Testis (tissue), 3 donors: ENCODE results near the gene TCF7L2. TPM values are rescaled to one million over a fixed set of nuclear protein-coding genes. Genes with fewer than 3 reads are reported as not detected.

Experiments used
- DNase-seq: peaks from one replicate; pipeline ENCODE4 v3.0.0-alpha.2; 2019
- H3K27ac ChIP-seq, 2 donors: fragments of 200-600 bp; sonication (generic); one replicate each; pipeline ENCODE4 v1.5.1; 2019
- H3K27me3 ChIP-seq: fragments of 200-600 bp; sonication (generic); one replicate; pipeline ENCODE4 v1.5.1; 2019
- H3K36me3 ChIP-seq: fragments of 200-600 bp; sonication (generic); one replicate; pipeline ENCODE4 v1.5.1; 2017; ENCODE audit warnings: low read depth; ENCODE audit errors: missing control alignments
- H3K4me1 ChIP-seq: fragments of 200-600 bp; sonication (generic); one replicate; pipeline ENCODE4 v1.5.1; 2019
- H3K4me3 ChIP-seq, 2 donors: fragments of 200-600 bp; sonication (generic); one replicate each; pipeline ENCODE4 v1.5.1; 2017 to 2019
- H3K9me3 ChIP-seq: fragments of 200-600 bp; sonication (generic); one replicate; pipeline ENCODE4 v1.5.1; 2017
- POLR2A ChIP-seq: fragments of 450-650 bp; IDR thresholded peaks from one replicate; pipeline ENCODE4 v1.6.1; 2017; ENCODE audit warnings: antibody characterized with exemption, mild to moderate bottlenecking, moderate library complexity
- WGBS, 2 donors: methylation state at CpG; one replicate each; pipeline ENCODE4 v1.1.5; 2018; 5-methylcytosine and 5-hydroxymethylcytosine counted together
- intact Hi-C: fragments of 100-400 bp; cut with DNase I; formaldehyde crosslinking; loops from one replicate; pipeline ENCODE4 v1.15.1; 2023; ENCODE audit warnings: low total_unique reads
- polyA plus RNA-seq: library from polyadenylated mRNA; stranded (reverse); fragments of 350-450 nt; fragmentation: Illumina TruSeq; extraction: RNeasy Lipid Tissue Mini Kit (QIAGEN cat#74804); gene quantifications from one replicate; pipeline ENCODE4 v1.2.3, GENCODE V29; 2014; ENCODE audit warnings: low read depth, low replicate concordance; ENCODE audit not compliant: insufficient read depth
- total RNA-seq, 2 donors: library from RNA; depleted of rRNA; stranded (reverse); fragments of >200 nt; gene quantifications; one replicate each; pipeline ENCODE4 v1.2.3, GENCODE V29; 2016
- TF ChIP-seq, protein P1 (sequence below), 3 experiments: fragments of 450-650 bp in 2 of 3; fragments of 200-600 bp in 1 of 3; sonication (generic) in 1 of 3; IDR thresholded peaks; one replicate each; pipeline ENCODE4 v1.5.1; 2016 to 2019; ENCODE audit warnings: antibody characterized with exemption in 3 of 3, mild to moderate bottlenecking in 2 of 3, moderate library complexity in 1 of 3

Gene TCF7L2
- total and polyA plus RNA-seq, 3 donors from 2014 or later: 18.5 to 25.4 (median 23.3) TPM

DNA sequence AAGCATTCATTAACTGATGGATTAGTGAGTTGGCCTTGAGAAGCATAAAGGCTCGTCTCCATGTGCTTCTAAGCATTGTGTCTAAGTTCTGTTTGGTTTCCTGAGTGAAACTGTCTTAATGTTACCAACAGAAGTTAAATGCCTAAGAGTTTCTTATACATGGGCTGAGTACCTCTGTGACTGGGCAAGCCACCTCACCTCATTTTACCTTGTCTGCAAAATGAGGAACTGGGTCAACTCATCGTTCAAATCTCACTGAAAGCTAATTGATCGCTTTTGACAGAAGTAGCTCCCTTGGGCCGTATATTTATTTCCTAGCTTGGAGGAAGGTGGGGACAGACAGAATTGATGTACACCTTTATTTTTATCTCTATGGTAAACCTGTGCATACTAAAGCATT, 88.9 kb downstream of the TCF7L2 start:
- H3K9me3 ChIP-seq: no peaks in the 10 kb centered on the region
- TF ChIP-seq, protein P1, sequence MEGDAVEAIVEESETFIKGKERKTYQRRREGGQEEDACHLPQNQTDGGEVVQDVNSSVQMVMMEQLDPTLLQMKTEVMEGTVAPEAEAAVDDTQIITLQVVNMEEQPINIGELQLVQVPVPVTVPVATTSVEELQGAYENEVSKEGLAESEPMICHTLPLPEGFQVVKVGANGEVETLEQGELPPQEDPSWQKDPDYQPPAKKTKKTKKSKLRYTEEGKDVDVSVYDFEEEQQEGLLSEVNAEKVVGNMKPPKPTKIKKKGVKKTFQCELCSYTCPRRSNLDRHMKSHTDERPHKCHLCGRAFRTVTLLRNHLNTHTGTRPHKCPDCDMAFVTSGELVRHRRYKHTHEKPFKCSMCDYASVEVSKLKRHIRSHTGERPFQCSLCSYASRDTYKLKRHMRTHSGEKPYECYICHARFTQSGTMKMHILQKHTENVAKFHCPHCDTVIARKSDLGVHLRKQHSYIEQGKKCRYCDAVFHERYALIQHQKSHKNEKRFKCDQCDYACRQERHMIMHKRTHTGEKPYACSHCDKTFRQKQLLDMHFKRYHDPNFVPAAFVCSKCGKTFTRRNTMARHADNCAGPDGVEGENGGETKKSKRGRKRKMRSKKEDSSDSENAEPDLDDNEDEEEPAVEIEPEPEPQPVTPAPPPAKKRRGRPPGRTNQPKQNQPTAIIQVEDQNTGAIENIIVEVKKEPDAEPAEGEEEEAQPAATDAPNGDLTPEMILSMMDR (IDR thresholded peaks at IDR 0.05): no peak
- no peak for TF ChIP-seq POLR2A
- H3K27ac ChIP-seq: no peak overlapping the region
- H3K4me3 ChIP-seq: no peak overlapping the region
- H3K4me1 ChIP-seq: no peaks in the 10 kb centered on the region
- H3K36me3 ChIP-seq: no peaks in the 10 kb centered on the region
- intact Hi-C loops: no loop called here
- WGBS, 2 donors: 86 to 87% methylated on average over 4 of the region's 4 CpGs
- no peaks in the 10 kb centered on the region for H3K27me3 ChIP-seq
- no peak for DNase-seq

DNA sequence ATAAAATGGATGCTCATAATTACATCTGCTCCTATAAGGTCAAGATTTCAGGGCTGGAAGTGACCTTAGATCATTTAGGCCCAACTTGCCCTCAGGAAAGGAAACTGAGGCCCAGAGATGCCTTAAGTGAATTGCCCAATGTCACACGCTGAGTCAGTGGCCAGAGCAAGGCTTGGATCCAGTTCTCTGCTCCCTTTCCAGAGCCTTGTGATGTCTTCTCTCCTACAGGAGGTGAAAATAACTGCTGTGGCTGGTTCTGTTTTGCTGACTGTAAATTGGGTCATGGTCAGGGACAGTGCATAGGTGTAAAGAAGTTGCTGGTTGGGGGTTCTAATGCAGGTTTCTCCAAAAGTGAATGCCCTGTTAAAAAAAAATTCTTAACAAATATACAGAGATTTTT, 91.3 kb downstream of the TCF7L2 start:
- no peak for DNase-seq

DNA sequence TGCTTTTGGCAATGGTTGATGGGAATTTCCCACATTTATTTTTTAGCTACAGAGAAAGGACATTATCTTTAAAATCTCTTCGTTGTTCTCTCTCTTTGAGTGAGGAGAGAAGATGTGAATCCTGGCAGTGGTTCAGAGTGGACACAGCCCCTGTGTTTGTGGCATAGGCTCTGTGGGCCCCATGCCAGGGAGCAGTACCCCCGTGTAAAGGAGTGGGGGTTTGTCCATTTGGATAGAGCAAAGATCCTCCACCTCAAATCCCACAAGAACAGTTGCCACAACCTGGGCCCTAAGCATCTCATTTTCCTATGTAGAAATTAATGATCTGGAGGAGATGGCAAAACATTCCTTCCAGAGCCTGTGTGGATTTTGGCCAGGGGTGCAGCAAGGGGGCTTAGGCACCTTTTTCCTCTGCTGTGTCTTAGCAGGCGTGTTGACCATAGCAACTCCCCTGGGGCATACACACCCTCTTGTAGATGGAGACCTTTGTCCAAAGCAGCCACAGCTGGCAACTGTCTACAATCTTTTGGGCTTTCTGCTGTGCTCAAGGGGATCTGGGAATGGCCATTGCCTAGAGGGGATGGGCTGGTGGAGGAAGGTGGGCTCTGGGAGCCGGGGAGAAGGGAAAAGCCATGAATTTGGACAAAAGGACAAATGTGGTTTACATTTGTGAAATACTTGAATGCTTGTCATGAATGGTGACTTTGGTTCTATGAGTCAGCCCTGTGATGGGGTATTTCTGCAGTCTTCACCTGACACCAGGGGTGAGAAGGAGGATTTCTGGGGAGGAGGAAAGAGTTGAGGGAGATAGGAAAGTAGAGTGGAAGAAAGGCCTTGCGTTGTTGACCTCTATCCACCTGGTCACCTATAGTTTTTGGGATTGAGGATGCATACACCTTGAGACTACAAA, 92.0 kb downstream of the TCF7L2 start:
- DNase-seq: no peak
- H3K27me3 ChIP-seq: no peaks in the 10 kb centered on the region
- H3K4me1 ChIP-seq: peaks cover 2% of the 10 kb centered on the region
- no peaks in the 10 kb centered on the region for H3K9me3 ChIP-seq
- intact Hi-C loops: no loop called here
- WGBS, 2 donors: 72 to 84% methylated on average over 5 of the region's 5 CpGs
- TF ChIP-seq, protein P1 (IDR thresholded peaks at IDR 0.05): no peak
- TF ChIP-seq POLR2A: no peak
- H3K36me3 ChIP-seq: no peaks in the 10 kb centered on the region
- H3K27ac ChIP-seq: no peak overlapping the region
- no peak overlapping the region for H3K4me3 ChIP-seq

More for the DNA sequence above, 91.3 kb downstream of the TCF7L2 start:
- 91 to 96% methylated on average over 1 of the region's 1 CpG for WGBS, 2 donors
- Histone ChIP-seq H3K36me3 (no peaks in the 10 kb centered on the region), H3K27me3 (no peaks in the 10 kb centered on the region), H3K4me3 (no peak overlapping the region), H3K9me3 (no peaks in the 10 kb centered on the region), H3K27ac (no peak overlapping the region), H3K4me1 (no peaks in the 10 kb centered on the region)
- TF ChIP-seq, protein P1 (IDR thresholded peaks at IDR 0.05): no peak
- TF ChIP-seq POLR2A: no peak
- intact Hi-C loops: no loop called here

DNA sequence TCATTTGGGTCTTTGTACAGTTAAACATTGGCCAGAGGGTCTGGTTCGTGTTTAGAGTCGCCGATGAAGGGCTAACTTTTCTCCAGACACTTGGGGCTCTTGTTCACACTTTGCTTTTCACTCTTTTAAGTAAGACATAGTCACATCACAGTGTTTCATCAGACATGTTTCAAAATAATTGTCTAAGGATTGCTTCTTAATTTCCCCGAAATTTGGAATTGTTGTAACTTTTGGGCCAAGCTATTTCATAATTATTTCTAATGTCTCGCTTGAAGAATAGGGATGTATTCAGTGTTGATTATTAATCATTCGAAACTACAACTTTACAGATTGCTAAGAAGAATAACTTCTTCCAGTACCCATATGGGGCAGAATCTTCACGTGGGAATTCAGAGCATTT, 92.8 kb downstream of the TCF7L2 start:
- H3K36me3 ChIP-seq: no peaks in the 10 kb centered on the region
- 85 to 86% methylated on average over 7 of the region's 7 CpGs for WGBS, 2 donors
- H3K27me3 ChIP-seq: no peaks in the 10 kb centered on the region
- H3K9me3 ChIP-seq: no peaks in the 10 kb centered on the region
- no peak for TF ChIP-seq POLR2A
- TF ChIP-seq, protein P1 (IDR thresholded peaks at IDR 0.05): no peak
- H3K27ac ChIP-seq: no peak overlapping the region
- intact Hi-C loops: no loop called here
- no peak overlapping the region for H3K4me3 ChIP-seq
- no peak for DNase-seq
- H3K4me1 ChIP-seq: peaks cover 10% of the 10 kb centered on the region
